Fibroblast of upper back skin (primary cell): Measurements from ENCODE around the gene KAT14.
"Not testable (repeated sequence)": the region's sequence is repeated elsewhere in the genome, so short reads cannot be mapped to it uniquely, and the experiment has no call there.

Experiments
- DNase-seq: peaks from one replicate; pipeline ENCODE4 v3.0.0-alpha.2; 2013

The KAT14 gene

DNA sequence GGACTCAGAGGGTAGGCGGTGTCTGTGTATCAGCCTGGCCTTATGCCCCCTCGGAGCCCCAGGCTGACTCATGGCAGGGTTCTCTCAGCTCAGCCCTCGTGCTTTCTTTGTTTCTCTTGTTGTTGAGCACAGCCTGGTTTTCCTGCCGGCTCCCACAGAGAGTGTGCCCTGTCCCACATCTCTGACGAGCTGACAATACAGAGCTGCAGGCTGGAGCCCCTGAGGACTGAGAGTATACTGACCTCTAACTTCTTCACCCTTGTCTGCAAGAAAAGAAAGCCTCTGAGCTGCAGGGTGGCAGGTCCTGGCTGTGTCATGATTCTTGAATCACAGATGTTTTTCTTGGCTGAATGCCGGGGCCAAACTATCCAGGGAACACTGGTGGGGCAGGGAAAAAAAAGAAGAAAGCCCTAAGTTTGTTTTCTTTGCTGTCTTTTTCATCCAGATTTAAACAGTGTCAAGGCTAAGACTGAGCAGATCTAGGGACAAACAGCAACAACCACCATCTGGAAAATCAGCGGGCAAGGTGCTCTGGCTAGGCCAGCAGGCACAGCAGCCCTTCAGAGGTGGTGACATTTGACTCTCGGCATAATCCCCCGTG lies 87.4 kb downstream of the KAT14 start:
- peak; percentile 41 for DNase-seq

GRCh38 chr20:18225632-18226031 lies 88.0 kb downstream of the KAT14 start:
- no peak for DNase-seq

GRCh38 chr20:18226741-18227140 lies 89.1 kb downstream of the KAT14 start:
- DNase-seq, result not testable (repeated sequence)

DNA sequence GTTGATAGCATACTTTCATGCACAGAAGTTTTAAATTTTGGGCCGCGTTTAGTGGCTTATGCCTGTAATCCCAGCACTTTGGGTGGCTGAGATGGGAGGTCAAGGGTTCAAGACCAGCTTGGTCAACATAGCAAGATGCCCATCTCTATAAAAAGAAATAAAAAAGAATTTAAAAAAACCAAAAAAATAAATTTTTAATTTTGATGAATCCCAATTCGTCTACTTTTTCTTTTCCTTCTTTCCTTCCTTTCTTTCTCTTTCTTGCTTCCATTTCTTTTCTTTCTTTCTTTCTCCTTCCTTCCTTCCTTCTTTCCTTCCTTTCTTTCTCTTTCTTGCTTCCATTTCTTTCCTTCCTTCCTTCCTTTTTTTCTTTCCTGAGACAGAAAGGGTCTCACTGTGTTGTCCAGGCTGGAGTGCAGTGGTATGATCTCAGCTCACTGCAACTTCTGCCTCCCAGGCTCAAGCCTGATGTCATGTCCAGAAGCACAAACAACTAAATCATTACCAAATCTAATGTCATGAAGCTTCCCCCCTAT lies 95.8 kb downstream of the KAT14 start:
- DNase-seq, result no peak
